Right renal cortex interstitium (tissue), 3 donors: ENCODE measurements around the gene MPPED2. TPM values are rescaled to one million over a fixed set of nuclear protein-coding genes. Genes with fewer than 3 reads are reported as not detected.

Source experiments
- DNase-seq, 3 donors: peaks; one replicate each; pipeline ENCODE4 v3.0.0-alpha.2; 2013; ENCODE audit warnings: low read depth in 3 of 3, low spot score in 2 of 3
- polyA plus RNA-seq, 3 donors: library from polyadenylated mRNA; unstranded; fragments of 120-200 nt; gene quantifications; one replicate each; pipeline ENCODE4 v1.2.1, GENCODE V29; 2013; ENCODE audit not compliant: insufficient read length in 3 of 3

The MPPED2 gene
- polyA plus RNA-seq, 3 donors, result 18.2 to 22.9 (median 21.8) TPM

DNA sequence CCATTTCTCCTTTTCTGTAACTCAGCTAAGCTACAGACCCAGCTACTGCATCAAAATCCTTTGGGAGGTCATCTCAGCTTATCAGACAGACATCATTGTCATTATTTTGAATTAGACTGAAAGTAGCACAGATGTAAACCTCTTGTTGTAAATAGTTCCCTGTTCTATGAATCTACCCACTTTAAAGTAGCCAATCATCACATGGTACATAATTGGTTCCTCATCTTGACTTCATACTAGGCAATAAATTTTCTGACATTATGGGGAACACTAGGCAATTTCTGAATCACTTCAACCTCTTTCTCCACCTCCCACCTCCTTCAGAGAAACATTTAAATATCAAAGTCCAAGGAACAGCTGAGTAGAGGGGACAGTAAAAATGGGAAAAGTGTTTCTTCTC is 47.9 kb downstream of the MPPED2 start:
- DNase-seq, result no peak

DNA sequence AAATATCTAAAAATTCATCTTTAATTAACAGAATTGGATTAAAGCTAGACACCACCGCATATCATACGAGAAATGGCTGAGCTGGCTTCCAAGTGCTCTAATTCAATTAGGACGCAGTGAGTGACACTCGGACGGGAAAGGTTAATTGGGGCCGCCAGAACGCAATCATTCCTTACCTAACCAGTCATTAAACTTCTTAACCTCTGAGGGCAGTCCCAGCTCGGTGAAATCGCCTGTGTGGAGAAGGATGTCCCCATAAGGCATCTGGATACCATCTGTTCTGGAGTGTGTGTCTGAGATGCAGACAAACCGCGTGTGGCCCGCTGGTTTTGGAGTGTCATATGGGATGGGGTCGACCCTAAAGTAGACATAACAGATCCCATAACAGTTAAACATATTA is 50.3 kb downstream of the MPPED2 start:
- no peak for DNase-seq

DNA sequence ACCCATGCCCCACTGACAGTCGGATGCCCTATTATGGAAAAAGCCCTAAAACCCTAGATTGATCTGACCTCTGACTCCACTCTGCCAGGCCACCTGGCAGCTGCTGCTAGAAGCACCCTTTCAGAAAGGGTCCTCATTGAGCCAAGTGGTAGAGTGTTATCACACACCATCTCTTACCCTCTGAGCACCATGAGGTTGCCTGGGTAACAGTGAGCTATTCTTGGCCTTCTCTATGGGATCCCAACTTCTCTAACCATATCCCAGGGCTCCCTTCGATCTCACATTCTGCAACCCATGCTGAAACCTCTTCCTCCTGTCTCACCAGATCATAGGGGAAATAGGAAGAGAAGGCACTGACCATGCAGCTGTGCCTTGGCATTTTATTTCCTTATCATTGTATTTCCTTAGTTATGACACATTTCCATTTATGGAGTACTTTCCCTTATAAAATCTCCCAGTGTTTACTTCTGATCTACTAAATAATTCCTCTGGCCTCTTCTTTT is 52.7 kb downstream of the MPPED2 start:
- DNase-seq, result no peak

DNA sequence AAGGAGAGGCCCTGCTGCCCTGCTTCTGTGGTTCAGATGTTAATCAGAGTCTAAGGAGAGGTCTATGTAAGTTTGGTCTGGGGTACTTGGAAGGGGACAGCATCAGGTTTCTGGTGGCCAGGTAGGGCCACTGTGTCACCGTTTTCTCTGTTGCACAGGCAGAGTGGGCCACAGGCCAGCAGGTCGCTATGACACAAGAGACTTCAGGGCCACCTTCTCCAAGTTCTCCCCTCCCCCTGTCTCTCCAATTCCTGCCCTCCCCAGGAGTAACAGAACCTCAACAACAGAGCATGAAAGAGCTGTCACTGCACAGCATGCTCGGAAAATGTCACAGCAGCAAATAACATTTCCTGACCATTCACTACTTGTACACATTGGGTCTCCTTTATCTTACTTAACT is 58.6 kb downstream of the MPPED2 start:
- DNase-seq, result no peak

DNA sequence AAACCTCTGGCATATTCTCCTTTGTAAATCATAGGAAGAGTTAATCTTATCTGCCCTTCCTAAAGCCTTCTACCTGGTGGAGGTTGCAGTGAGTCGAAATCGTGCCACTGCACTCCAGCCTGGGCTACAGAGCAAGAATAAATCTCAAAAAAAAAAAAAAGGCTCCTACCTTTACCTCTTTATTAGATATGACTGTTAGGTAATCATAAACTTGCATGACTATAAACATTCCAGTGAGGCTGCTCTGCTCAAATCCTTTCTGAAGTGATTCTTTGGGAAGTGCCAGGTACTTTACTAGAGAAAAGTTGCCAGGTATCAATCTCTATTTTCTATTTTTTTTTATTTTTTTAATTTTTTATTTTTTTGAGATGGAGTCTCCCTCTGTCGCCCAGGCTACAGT is 59.6 kb downstream of the MPPED2 start:
- DNase-seq, result no peak

DNA sequence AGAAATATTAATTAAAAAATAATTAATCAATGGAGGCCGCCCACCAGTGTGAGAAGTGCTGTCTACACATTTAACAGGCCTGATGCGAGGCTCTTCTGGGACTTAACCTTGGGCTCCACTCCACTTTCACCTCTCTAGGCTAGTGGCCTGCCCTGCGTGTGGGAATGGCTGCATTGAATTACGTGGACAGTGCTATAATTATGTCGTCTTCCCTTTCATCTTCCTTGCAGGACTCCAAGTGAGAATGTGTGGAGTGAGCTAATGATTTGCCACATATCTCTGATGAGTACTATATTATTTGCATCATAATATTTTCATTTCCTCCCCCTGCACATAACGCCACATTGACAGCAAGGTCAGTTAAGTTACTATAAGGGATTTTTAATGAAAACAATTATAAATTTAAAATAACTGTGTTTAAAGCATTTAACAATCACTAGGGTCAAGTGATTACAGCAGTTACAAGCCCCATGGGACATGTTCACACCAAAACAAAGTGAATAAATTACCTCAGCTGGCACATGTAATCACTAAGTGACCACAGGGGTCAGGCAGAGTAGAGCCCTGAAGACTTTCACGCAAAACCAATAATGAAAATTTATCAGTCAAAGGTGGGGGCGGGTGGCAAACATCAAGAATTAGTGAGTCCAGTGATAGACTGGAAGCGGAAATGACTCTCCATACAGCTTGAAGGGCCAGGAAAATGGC is 63.5 kb downstream of the MPPED2 start:
- no peak for DNase-seq

DNA sequence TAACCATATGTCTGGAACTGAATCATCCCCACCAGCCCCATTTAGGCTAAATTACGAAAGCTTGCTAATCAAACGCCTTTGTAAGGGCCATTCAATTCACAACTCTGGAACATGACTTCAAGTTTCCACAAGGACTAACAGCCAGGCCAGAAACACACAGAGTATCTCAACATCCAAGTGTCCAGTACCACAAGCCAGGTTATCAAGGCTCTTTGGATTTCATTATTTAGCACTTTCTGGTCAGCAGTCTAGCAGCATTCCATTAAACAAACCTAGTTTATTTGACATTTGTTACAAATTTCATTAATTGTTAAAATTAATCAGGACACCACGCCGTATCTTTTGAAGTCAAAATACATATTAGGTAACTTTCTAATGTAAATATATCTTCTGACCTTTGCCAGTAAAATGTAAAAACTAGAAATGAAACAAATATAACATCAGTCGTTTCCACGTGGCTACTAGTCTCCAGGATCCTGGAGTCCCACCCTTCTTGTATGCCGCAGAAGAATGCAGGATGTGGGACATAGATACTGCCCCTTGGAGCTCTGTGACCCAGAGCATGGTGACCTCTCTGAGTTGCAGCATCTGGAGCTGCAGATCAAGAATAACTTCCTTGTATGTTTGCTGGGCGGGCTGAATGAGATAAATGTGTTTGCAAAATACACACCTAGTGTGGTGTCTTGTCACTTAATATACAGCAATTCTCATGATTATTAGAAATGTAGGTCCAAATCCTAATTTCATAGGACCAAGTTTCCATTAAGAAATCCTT is 64.7 kb downstream of the MPPED2 start:
- no peak for DNase-seq

DNA sequence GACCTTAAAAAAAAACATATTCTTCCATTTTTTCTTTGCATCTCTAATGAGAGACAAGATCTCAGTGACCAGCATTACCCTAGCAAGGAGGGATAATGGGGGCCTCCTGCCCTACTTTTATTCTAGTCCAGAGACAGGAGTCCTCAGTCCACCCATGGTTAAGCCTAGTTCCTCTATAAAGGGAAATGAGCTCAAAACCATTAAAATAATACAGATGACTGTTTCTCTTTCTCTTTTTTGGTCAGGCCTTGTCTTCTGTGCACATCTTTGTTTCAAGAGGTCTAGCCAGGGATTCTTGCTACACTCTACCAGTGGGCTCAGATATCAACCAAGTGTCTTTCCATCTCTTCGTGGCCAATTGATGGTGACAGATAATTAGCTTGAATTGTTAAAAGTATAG is 73.1 kb downstream of the MPPED2 start:
- DNase-seq, result no peak

DNA sequence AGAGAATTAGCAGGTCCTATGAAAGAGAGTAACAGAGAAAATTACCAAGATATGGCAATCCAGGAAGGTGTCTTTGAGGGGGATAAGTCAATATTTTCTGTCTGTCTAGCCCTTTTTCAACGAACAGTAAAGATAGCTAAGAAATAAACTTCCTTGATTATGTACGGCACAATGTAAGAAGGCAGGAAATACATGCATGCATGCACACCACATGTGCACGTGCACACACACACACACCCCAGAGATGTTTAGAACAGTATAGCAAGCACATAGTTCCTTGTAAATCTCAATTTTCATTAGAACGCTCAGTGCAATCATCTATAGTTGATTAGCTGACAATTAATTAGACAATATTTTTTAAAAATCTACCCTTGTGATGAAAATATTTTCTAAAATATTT is 74.7 kb downstream of the MPPED2 start:
- DNase-seq, result no peak

DNA sequence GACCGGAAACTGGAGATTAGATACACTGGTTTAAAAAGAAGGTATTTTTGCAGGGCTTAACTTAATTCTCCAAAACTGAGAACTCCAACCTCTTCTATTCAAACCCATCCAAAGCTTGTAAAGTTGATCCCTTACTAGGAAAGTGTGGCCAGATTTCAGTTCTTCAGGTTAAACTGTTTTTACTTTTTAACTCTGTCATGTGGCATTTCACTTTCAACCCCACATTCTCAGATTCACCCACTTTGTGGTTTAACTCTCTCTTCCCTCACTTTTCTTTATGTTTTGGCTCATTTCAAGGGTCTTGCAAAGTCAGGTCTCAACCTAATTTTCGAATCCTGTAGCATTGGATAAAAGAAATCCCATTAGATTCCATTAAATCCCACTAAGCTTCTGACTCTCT is 75.4 kb downstream of the MPPED2 start:
- no peak for DNase-seq

DNA sequence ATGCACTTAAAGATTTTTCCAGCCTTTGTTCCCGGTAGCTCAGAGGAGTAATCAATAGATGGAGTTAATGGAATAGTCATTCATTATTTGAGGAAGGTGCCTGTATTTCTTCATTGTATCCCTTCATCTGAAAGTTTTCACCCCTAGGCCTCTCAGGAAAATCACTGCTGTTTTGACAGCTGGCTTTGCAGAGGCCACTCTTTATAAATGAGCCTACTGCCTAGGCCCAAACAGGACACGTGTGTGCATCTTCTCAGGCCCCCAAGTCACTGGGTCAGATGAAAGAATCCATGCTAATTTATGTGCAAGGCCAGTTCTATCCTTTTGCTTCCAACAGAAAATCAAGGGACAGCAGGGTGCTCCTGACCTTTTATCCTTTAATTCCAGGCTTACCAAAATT is 76.8 kb downstream of the MPPED2 start:
- DNase-seq, result no peak

DNA sequence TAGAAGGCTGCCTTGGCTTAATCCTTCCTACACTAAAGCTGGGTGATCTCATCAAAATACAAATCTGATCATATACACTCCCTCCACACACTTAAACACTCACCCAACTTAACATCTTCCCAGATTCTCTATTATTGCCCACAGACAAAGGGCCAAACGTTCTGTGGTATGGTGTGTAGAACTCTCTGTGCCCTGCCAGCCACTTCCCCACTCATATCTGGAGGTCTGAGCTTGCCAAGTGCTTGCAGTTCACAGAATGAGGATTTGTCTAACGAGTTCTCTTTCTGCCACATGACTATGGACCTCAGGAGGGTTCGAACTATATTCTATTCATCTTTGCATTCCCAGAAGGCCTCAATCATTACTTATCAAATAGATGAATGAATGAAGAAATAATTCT is 77.6 kb downstream of the MPPED2 start:
- DNase-seq, result no peak

DNA sequence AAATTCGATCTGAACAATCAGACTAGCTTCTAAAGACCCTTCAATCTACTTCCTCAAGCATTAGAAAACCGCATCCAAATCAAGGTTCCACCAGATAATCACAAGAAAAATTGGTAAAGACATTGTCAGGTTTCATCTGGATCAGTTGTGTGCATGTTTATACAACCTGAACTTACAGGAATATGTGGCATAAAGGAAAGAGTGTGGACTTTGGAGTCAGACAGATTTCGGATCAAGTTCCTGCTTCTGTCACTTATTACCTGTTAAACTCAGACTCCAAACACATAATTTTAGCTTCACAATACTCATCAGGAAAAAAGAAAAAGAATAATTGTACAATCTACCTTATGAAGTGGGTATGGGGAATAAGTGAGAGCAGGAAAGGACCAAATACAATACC is 80.5 kb downstream of the MPPED2 start:
- DNase-seq, result no peak

DNA sequence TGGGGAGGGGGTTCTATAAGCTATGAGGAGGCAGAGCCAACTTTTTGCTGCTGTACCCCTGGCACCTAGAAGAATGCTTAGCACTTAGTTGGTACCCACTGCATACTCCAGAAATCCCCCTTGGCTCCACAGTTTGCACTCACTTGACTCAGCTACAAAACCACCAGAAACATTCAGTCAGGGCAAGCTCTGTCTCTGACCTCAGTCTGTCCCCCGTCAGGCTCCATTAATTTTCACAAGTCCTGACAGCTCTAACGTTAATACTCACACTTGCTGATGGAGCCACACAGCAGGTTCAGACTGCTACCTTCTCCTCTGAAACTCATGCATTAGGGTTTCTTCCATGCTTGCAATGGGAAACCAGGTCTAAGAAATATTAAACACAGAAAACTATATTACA is 81.7 kb downstream of the MPPED2 start:
- DNase-seq, result peak in 1 of 3 donors; percentile 42

DNA sequence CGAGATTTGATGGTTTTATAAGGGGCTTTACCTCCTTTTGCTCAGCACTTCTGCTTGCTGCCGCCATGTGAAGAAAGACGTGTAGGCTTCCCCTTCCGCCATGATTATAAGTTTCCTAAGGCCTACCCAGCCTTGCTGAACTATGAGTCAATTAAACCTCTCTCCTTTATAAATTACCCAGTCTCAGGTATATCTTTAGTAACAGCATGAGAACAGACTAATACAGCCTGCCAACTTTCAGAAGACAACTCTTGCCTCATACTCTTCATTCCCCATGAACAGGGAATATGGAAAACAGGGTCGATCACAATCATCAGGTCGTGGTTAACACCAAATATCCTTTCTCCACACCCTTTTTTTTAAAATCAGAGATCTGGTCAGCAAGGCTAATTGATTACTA is 83.0 kb downstream of the MPPED2 start:
- no peak for DNase-seq

DNA sequence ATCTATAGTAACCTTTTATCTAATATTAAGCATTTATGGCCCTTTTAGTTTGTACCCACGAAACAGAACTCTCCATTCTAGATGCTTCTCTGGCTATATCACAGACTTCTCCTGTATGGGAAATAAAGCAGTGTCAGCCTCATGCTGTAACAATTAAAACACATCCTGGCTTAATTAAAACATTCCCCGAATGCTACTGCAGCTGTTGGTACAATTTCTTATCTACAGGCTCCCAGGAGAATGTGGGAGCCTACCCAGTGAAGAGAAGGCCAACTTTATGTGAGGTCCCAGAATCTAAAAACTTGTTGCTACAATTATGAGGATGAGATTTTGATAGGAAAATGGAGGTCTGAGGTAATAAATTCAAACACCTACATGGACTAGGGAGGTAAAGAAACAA is 83.8 kb downstream of the MPPED2 start:
- DNase-seq, result no peak

DNA sequence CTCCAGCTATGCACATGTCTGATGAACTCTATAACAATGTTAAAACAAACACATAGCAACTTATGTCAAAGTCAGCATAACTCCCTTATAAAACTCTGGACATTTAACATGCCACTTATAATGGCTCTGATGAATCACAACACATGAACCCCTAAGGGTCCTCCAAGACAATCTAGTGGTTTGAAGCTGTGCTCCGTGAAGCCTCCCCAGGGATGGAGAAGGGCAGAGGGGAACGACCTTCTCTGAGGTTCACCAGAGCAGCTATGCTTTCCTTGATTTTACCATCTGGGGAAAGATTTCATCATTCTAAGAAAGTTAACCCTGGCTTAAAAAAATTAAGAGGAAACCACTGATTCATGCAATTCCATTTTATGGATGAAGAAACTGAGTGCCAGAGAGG is 84.4 kb downstream of the MPPED2 start:
- no peak for DNase-seq

DNA sequence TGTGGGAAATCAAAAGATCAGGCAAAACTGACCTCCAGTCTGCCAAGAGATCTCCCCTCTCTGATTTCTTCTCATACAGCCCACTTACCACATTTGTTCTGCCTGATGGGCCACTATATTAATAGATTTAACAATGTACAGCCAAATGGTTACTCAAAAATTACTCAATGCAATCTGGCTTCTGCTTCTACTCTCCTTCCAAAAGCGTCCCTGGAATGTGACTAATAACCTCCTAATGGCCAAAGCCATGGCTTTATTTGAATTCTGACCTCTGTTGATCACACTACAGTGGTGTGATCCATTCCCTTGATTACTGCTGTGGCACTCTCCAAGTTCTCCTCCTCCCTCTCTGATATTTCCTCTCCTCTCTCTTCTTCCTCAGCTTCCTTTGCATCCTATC is 86.2 kb downstream of the MPPED2 start:
- DNase-seq, result no peak

DNA sequence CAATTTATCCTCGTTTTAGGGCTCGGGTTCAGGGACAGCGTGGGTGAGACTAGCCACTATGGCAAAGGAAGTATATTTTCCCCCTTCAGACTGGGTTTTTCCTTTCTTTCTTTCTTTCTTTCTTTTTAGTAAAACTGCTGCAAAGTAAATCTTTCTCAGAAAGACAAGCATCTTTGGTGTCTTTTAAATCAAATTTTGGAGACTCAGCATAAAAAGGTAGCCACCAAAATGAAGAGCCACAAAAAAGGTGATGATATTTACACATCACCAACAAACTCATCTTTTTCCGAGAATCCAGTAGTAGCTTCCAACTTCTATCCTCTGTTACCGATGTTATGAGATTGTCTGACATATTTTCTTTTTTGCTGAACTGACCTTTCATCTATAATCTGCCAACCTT is 88.6 kb downstream of the MPPED2 start:
- DNase-seq, result no peak

DNA sequence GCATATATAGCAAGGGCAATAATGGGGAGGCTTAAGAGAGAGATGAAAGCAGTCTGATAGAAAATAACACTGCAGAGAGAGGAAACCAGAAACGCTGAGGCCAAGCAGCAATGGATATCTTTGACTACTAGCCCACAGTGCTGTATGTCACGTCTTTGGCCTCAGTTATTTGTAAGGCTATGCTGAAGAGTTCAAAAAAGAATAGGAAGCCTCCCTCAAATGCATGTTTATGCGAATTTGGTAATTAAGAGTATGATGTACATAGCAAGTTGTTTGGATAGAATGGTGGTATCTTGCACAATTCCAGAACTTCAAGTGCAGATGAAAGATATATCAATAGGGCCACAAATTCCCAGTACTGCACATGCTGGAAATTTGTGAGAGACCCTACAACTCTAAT is 89.2 kb downstream of the MPPED2 start:
- no peak for DNase-seq

DNA sequence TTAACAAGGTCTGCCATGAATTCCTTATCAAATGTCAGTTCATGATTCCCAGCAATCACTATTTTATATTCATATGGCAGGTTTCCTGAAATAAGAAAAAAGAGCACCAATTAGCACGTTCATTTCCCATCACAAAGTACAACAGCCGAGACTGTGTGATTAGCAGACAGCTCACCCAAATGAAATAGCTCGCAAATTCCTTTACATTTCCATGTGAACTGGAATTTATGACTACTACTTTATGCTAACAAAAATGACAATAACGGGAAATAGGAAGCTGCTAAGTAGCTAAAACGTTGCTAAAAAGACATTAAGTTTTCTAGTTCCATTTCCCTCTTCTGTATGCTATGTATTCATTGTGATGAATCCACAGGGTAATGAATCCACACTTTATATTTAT is 90.7 kb downstream of the MPPED2 start:
- DNase-seq, result no peak

DNA sequence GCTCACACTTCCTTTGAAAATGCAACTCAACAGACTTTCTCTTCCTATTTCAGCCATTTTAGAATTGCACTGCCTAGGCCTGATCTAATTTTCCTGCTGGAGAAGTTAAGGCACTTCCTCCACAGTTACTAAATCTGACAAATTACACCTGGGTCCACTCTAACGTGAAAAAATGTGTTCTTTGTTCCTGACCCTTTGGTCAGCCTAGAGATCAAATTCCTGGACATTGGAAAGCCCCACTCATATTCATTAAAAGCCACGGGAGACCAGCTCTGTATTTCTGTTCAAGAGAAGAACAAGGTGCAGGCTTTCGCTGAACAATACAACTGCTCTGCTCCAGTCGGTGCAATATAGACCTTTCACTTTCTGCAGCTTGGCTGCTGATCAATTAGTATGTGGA is 96.6 kb downstream of the MPPED2 start:
- no peak for DNase-seq
